Measurements from ENCODE around the gene NTMT1.

Gene NTMT1

GRCh38 chr9:129612123-129612522 is 13.8 kb upstream of the NTMT1 start:
- no peaks in the 10 kb centered on the region for H3K36me3 ChIP-seq (ENCODE audit: control insufficient read depth, insufficient read depth, low read length)
- H3K27ac ChIP-seq (ENCODE audit: low read depth, low read length): no peak overlapping the region
- no peak overlapping the region for H4K8ac ChIP-seq (ENCODE audit: low read depth, low read length)
- DNase-seq: no peak
- H3K79me1 ChIP-seq (ENCODE audit: low read length): no peaks in the 10 kb centered on the region
- H3K9ac ChIP-seq (ENCODE audit: low read length): no peak overlapping the region
- no peak overlapping the region for H3K56ac ChIP-seq (ENCODE audit: low read length)
- no peak overlapping the region for H3K4ac ChIP-seq (ENCODE audit: low read depth, low read length)
- H3K79me2 ChIP-seq (ENCODE audit: control insufficient read depth, insufficient read depth, low read length): no peaks in the 10 kb centered on the region
- H2BK5ac ChIP-seq (ENCODE audit: low read length): no peak overlapping the region
- no peak overlapping the region for H4K5ac ChIP-seq (ENCODE audit: low read length)
- no peaks in the 10 kb centered on the region for H3K27me3 ChIP-seq (ENCODE audit: insufficient read depth, low read length, poor library complexity)
- H3K4me1 ChIP-seq (ENCODE audit: control insufficient read depth, low read depth, low read length): peaks cover 5% of the 10 kb centered on the region
- no CpG with 5 or more reads among the region's 7 CpGs for WGBS (ENCODE audit: extremely low coverage, insufficient coverage, low lambda C conversion rate)
- H3K18ac ChIP-seq (ENCODE audit: low read length): no peak overlapping the region
- H3K4me2 ChIP-seq (ENCODE audit: low read length): no peak overlapping the region
- peak overlapping the region; percentile 93 for H2AK5ac ChIP-seq (ENCODE audit: low read length)
- no peak overlapping the region for H3K23ac ChIP-seq (ENCODE audit: low read length)
- H2BK120ac ChIP-seq (ENCODE audit: low read depth, low read length): no peak overlapping the region
- H3K4me3 ChIP-seq (ENCODE audit: low read length): no peak overlapping the region
- no peak overlapping the region for H2BK15ac ChIP-seq (replicated peaks; ENCODE audit: low read depth)

GRCh38 chr9:129612815-129613519 is 13.0 kb upstream of the NTMT1 start:
- H2BK120ac ChIP-seq (ENCODE audit: low read depth, low read length): no peak overlapping the region
- no peak overlapping the region for H4K8ac ChIP-seq (ENCODE audit: low read depth, low read length)
- DNase-seq: no peak
- no peak overlapping the region for H3K23ac ChIP-seq (ENCODE audit: low read length)
- H3K4ac ChIP-seq (ENCODE audit: low read depth, low read length): no peak overlapping the region
- no peak overlapping the region for H3K18ac ChIP-seq (ENCODE audit: low read length)
- H3K9ac ChIP-seq (ENCODE audit: low read length): no peak overlapping the region
- H4K5ac ChIP-seq (ENCODE audit: low read length): no peak overlapping the region
- H3K36me3 ChIP-seq (ENCODE audit: control insufficient read depth, insufficient read depth, low read length): no peaks in the 10 kb centered on the region
- peaks cover 3% of the 10 kb centered on the region for H3K4me1 ChIP-seq (ENCODE audit: control insufficient read depth, low read depth, low read length)
- no peak overlapping the region for H3K4me2 ChIP-seq (ENCODE audit: low read length)
- no peaks in the 10 kb centered on the region for H3K27me3 ChIP-seq (ENCODE audit: insufficient read depth, low read length, poor library complexity)
- H3K27ac ChIP-seq (ENCODE audit: low read depth, low read length): no peak overlapping the region
- peak overlapping the region; percentile 15 for H3K56ac ChIP-seq (ENCODE audit: low read length)
- H3K79me2 ChIP-seq (ENCODE audit: control insufficient read depth, insufficient read depth, low read length): no peaks in the 10 kb centered on the region
- no peak overlapping the region for H2BK5ac ChIP-seq (ENCODE audit: low read length)
- H2AK5ac ChIP-seq (ENCODE audit: low read length): no peak overlapping the region
- H3K4me3 ChIP-seq (ENCODE audit: low read length): no peak overlapping the region
- H3K79me1 ChIP-seq (ENCODE audit: low read length): no peaks in the 10 kb centered on the region
- no CpG with 5 or more reads among the region's 15 CpGs for WGBS (ENCODE audit: extremely low coverage, insufficient coverage, low lambda C conversion rate)
- H2BK15ac ChIP-seq (replicated peaks; ENCODE audit: low read depth): no peak overlapping the region

DNA sequence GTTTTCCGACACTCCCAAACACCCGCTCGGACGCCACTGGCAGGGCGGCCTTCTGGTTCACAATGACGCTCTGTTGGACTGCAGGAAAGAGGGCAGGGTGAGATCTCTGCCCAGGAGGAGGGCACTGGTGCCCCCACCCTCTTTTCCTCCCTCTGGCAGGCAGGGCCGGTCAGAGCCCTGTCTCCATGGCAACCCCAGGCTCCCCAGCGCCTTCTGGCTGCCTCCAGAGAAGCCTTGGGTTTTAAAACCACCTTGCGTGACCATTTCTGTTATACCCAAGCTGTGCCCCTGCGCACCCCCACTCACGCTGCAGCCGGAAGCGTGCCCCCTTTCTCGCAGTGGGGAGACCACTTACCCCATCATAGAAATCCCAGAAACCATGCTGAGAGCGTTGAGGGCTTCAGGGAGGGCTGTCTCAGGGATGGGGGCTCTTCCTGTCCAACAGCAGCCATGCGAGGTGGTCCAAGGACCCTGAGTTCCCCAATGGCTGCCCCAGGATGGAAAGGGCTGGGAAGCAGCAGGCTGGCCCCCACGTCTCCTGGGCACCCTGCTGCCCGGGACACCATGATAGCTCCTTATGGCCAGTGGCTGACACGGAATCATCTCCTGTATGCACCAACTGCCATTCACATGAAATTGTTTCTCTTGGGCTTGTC is 12.3 kb upstream of the NTMT1 start:
- H3K56ac ChIP-seq (ENCODE audit: low read length): peak overlapping the region; percentile 15
- no peak overlapping the region for H3K23ac ChIP-seq (ENCODE audit: low read length)
- H3K27ac ChIP-seq (ENCODE audit: low read depth, low read length): no peak overlapping the region
- H3K18ac ChIP-seq (ENCODE audit: low read length): no peak overlapping the region
- no peak overlapping the region for H3K4me3 ChIP-seq (ENCODE audit: low read length)
- H3K9ac ChIP-seq (ENCODE audit: low read length): no peak overlapping the region
- H3K79me1 ChIP-seq (ENCODE audit: low read length): no peaks in the 10 kb centered on the region
- H2AK5ac ChIP-seq (ENCODE audit: low read length): no peak overlapping the region
- H3K79me2 ChIP-seq (ENCODE audit: control insufficient read depth, insufficient read depth, low read length): no peaks in the 10 kb centered on the region
- no peak for DNase-seq
- peaks cover 3% of the 10 kb centered on the region for H3K4me1 ChIP-seq (ENCODE audit: control insufficient read depth, low read depth, low read length)
- no peak overlapping the region for H2BK15ac ChIP-seq (replicated peaks; ENCODE audit: low read depth)
- no CpG with 5 or more reads among the region's 19 CpGs for WGBS (ENCODE audit: extremely low coverage, insufficient coverage, low lambda C conversion rate)
- H2BK5ac ChIP-seq (ENCODE audit: low read length): no peak overlapping the region
- no peak overlapping the region for H3K4ac ChIP-seq (ENCODE audit: low read depth, low read length)
- no peaks in the 10 kb centered on the region for H3K27me3 ChIP-seq (ENCODE audit: insufficient read depth, low read length, poor library complexity)
- no peak overlapping the region for H4K5ac ChIP-seq (ENCODE audit: low read length)
- H3K4me2 ChIP-seq (ENCODE audit: low read length): no peak overlapping the region
- no peaks in the 10 kb centered on the region for H3K36me3 ChIP-seq (ENCODE audit: control insufficient read depth, insufficient read depth, low read length)
- no peak overlapping the region for H2BK120ac ChIP-seq (ENCODE audit: low read depth, low read length)
- H4K8ac ChIP-seq (ENCODE audit: low read depth, low read length): no peak overlapping the region

GRCh38 chr9:129614932-129615331 is 11.0 kb upstream of the NTMT1 start:
- H3K79me1 ChIP-seq (ENCODE audit: low read length): no peaks in the 10 kb centered on the region
- no peak overlapping the region for H3K4me2 ChIP-seq (ENCODE audit: low read length)
- no peak overlapping the region for H2AK5ac ChIP-seq (ENCODE audit: low read length)
- H3K27ac ChIP-seq (ENCODE audit: low read depth, low read length): no peak overlapping the region
- no peak overlapping the region for H4K8ac ChIP-seq (ENCODE audit: low read depth, low read length)
- no CpG with 5 or more reads among the region's 10 CpGs for WGBS (ENCODE audit: extremely low coverage, insufficient coverage, low lambda C conversion rate)
- no peak for DNase-seq
- no peak overlapping the region for H2BK5ac ChIP-seq (ENCODE audit: low read length)
- H3K4ac ChIP-seq (ENCODE audit: low read depth, low read length): no peak overlapping the region
- no peak overlapping the region for H3K23ac ChIP-seq (ENCODE audit: low read length)
- no peaks in the 10 kb centered on the region for H3K27me3 ChIP-seq (ENCODE audit: insufficient read depth, low read length, poor library complexity)
- no peak overlapping the region for H3K18ac ChIP-seq (ENCODE audit: low read length)
- no peak overlapping the region for H3K56ac ChIP-seq (ENCODE audit: low read length)
- no peaks in the 10 kb centered on the region for H3K36me3 ChIP-seq (ENCODE audit: control insufficient read depth, insufficient read depth, low read length)
- no peak overlapping the region for H3K9ac ChIP-seq (ENCODE audit: low read length)
- H3K79me2 ChIP-seq (ENCODE audit: control insufficient read depth, insufficient read depth, low read length): no peaks in the 10 kb centered on the region
- H2BK15ac ChIP-seq (replicated peaks; ENCODE audit: low read depth): no peak overlapping the region
- H2BK120ac ChIP-seq (ENCODE audit: low read depth, low read length): no peak overlapping the region
- H4K5ac ChIP-seq (ENCODE audit: low read length): no peak overlapping the region
- no peak overlapping the region for H3K4me3 ChIP-seq (ENCODE audit: low read length)
- no peaks in the 10 kb centered on the region for H3K4me1 ChIP-seq (ENCODE audit: control insufficient read depth, low read depth, low read length)

GRCh38 chr9:129615407-129616285 is 10.3 kb upstream of the NTMT1 start:
- no peak overlapping the region for H2BK15ac ChIP-seq (replicated peaks; ENCODE audit: low read depth)
- H3K4me3 ChIP-seq (ENCODE audit: low read length): no peak overlapping the region
- no peak overlapping the region for H3K27ac ChIP-seq (ENCODE audit: low read depth, low read length)
- no peak overlapping the region for H3K56ac ChIP-seq (ENCODE audit: low read length)
- no peak overlapping the region for H3K4me2 ChIP-seq (ENCODE audit: low read length)
- H3K4ac ChIP-seq (ENCODE audit: low read depth, low read length): no peak overlapping the region
- H3K36me3 ChIP-seq (ENCODE audit: control insufficient read depth, insufficient read depth, low read length): no peaks in the 10 kb centered on the region
- H3K9ac ChIP-seq (ENCODE audit: low read length): no peak overlapping the region
- H4K5ac ChIP-seq (ENCODE audit: low read length): no peak overlapping the region
- no peak overlapping the region for H3K18ac ChIP-seq (ENCODE audit: low read length)
- no peak overlapping the region for H2BK120ac ChIP-seq (ENCODE audit: low read depth, low read length)
- H3K79me2 ChIP-seq (ENCODE audit: control insufficient read depth, insufficient read depth, low read length): no peaks in the 10 kb centered on the region
- H3K4me1 ChIP-seq (ENCODE audit: control insufficient read depth, low read depth, low read length): no peaks in the 10 kb centered on the region
- WGBS (ENCODE audit: extremely low coverage, insufficient coverage, low lambda C conversion rate): no CpG with 5 or more reads among the region's 31 CpGs
- no peak overlapping the region for H2AK5ac ChIP-seq (ENCODE audit: low read length)
- H2BK5ac ChIP-seq (ENCODE audit: low read length): no peak overlapping the region
- H3K23ac ChIP-seq (ENCODE audit: low read length): no peak overlapping the region
- no peaks in the 10 kb centered on the region for H3K79me1 ChIP-seq (ENCODE audit: low read length)
- no peak for DNase-seq
- H3K27me3 ChIP-seq (ENCODE audit: insufficient read depth, low read length, poor library complexity): peaks cover 2% of the 10 kb centered on the region
- no peak overlapping the region for H4K8ac ChIP-seq (ENCODE audit: low read depth, low read length)

Data from mesendoderm (in vitro differentiated cells).